ENCODE results near the gene TENT5A.
"Not testable (repeated sequence)": the region's sequence is repeated elsewhere in the genome, so short reads cannot be mapped to it uniquely, and the experiment has no call there.

Gene TENT5A

GRCh38 chr6:81752084-81752920, at the start of gene TENT5A:
Gene TENT5A (minus strand): TSS chr6:81752681. CDS start chr6:81752141, 540 bp downstream.
- DNase-seq (ENCODE audit: low read depth in 2 of 2) = peak; percentile 61 to 67

GRCh38 chr6:81801489-81801888, 49.0 kb upstream of the TENT5A start:
- no peak for DNase-seq (ENCODE audit: low read depth in 2 of 2)

DNA sequence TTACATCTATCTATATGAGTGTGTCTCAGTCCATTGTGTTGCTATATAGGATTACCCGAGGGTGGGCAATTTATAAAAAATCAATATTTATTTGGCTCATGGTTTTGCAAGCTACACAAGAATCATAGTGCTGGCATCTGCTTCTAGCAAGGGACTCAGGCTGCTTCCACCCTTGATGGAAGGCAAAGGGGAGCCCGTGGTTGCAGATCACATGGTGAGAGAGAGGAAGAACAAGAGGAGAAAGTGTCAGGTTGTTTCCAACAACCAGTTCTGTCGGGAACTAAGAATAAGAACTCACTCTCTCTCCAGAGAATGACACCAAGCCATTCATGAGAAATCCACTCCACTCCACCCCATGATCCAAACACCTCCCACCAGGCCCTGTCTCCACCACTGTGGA, 48.2 kb upstream of the TENT5A start:
- no peak for DNase-seq (ENCODE audit: low read depth in 2 of 2)

DNA sequence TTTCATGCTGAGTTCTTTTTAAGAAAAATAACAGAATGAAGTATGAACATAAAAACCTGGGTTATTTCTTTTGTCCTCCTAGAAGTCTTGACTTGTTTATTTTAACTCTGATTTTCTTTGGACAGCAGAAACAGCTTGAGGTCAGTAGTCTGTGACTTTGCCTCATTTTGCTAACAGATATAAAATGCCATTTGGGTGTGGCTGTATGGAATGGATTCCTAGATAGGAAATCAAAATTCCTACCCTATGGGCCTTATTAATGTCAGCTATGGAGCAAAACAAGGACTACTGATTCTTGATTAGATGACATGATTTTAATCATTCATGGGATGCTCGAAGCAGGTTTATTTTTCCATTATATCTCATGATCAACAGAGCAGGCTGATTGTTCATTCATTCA, 46.8 kb upstream of the TENT5A start:
- DNase-seq (ENCODE audit: low read depth in 2 of 2) = no peak

DNA sequence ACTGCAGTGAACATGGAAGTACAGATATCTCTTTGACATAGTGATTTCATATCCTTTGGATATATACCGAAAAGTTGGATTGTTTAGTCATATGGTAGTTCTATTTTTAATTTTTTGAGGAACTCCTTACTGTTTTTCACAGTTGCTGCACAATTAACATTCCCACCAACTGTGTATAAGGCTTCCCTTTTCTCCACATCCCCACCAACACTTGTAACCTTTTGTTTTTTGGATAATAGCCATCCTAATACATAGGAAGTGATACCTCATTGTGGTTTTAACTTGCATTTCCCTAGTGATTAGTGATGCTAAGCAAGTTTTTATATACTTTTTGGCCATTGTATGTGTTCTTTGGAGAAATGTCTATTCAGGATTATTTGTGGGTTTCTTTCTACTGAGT, 45.1 kb upstream of the TENT5A start:
- no peak for DNase-seq (ENCODE audit: low read depth in 2 of 2)

DNA sequence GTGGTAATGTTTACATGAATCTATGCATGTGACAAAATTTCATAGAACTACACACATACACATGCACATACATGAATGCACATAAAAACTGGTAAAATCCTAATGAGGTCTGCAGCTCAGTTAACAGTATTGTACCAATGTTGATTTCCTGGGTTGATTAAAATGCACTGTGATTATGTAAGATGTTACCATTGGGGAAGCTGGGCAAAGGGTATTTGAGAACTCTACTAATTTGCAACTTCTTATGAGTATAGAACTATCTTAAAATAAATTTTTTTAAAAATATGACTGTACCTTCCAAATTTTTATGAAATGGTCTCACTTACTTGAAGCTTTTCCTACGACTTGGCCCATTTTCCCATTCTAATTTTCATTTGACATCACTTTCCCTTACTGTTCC, 43.4 kb upstream of the TENT5A start:
- no peak for DNase-seq (ENCODE audit: low read depth in 2 of 2)

DNA sequence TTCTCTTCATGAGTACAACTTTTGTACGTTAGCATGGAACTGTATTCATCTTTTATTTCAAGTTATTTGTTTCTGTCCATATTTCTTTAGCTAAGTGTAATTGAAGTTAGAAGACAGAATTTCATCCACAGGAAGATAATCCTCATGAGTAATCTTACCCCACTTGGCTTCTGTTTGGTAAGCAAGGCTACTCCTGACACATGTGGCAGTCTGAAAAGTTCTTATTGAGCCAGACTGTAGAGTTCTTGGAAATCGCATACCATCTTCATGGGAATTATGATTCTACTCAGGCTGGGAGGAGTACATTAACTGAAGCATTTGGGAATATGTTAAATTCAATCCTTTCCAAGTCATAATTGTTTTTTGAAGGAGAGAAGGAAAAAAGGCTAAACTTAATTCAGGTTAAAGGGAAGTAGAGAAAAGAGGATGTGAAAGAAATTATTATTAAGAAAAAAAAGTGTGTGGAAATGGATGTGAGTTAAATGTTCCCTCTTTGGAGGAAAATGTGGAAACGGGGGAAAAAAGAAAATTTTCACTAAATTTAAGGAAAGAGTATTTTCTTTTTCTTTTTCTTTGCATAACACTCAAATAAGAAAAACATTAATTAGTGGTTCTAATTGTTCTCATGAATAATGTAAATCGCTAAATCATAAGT, 41.5 kb upstream of the TENT5A start:
- DNase-seq (ENCODE audit: low read depth in 2 of 2) = no peak

- DNase-seq (ENCODE audit: low read depth in 2 of 2) = no peak
Observed at GRCh38 chr6:81792826-81793225, 40.3 kb upstream of the TENT5A start.

GRCh38 chr6:81791756-81792155, 39.3 kb upstream of the TENT5A start:
- DNase-seq (ENCODE audit: low read depth in 2 of 2) = no peak

DNA sequence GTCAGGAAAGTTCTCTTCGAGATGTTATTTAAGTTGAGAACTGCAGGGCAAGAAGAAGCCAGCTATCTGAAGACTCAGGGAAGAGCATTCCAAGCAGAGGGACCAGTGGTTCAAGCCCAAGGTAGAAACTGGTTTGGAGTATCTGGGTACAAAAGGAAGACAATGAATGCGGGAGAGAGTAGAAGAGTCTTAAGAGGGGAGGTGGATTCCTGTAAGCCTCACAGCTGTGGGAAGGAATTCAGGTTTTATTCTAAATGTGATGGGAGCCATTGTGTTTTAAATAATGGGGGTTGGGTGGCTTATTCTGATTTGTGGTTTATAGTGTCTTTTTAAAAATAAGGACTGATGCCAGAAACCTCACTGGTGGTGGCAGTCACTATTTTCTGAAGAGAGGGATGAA, 37.6 kb upstream of the TENT5A start:
- no peak for DNase-seq (ENCODE audit: low read depth in 2 of 2)

DNA sequence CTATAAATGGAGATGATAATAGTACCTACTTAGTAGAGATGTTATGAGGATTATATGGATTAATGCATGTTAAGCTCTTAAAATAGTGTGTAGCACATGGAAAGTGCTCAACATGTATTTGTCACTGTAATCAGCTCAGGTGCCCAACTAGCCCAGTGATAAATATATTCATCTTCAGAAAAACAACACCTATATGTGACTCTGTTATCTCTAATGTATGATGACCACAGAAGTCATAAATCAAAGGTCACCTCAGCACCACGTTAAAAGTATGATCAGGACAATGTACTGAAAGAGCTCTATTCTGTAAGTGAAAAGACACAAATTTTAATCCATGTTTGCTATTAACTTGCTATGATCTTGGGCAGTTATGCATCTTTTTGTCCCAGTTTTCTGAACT, 36.8 kb upstream of the TENT5A start:
- no peak for DNase-seq (ENCODE audit: low read depth in 2 of 2)

DNA sequence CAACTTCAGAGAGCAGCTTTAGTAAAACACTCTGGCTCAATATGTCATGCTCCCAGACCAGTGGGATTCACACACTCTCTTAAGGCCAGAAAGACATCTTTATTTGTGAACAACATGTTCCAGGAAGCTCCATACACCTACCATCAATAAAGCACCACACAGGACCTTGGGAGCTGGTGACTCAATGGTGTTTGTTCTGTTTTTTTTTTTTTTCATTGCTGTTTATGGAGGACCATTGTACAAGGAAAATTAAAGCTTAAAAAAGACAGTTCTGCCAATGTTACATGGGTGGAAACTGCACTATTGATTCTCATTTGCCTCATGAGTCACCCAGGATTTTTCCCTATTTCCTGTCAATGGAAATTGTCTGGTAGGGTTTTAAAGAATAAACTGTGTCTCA, 36.3 kb upstream of the TENT5A start:
- DNase-seq (ENCODE audit: low read depth in 2 of 2) = no peak

DNA sequence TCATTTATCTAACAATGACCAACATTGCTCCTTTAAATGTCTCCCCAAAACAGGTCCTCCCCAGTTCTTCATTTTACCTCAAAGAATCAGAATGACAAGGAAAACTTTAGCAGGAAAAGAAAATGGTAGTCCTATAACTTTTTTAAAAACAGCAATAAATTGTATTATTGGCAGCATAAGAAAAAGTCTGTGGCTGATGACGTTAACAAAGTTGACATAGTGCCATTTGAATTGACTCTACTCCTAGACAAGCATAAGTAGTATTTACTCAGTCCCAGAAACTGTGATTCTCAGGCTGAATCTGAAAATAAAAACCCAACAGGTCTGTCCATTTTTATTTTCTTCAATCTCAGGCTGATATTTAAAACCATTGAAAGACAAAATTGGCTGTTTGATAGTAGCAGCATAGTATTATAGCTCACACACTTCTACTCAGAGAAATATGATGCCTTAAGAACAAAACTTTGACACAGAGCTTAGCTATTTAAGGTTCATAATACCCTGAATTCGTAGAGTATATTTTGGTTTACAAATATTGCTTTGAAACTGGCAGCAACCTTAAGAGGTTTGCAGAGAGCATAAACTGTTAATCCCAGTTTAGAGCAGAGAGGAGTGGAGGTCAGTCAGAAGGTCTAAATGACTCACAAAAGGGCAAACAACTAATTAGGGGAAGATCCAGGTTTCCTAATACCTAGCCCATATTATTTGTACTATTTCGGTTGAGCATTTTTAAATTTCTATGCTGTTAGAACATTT, 35.0 kb upstream of the TENT5A start:
- DNase-seq (ENCODE audit: low read depth in 2 of 2) = no peak

DNA sequence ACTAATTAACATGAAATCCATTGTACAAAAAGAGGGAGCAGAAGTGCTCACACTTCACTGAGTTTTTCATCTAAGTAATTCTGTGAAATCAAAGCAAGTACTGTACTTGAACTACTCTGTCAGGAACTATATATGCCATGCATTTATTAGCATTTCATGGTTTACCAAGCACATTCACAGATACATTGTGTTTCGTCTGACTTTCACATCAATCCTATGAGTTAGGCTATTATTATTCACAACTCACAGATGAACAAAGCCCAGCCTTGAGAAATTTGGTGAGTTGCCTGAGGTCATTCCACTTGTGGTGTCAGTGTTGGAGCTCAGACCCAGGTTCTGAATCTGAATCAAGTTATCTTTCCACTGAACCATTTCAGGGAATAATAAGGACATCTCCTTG, 33.7 kb upstream of the TENT5A start:
- no peak for DNase-seq (ENCODE audit: low read depth in 2 of 2)

GRCh38 chr6:81785377-81785776, 32.9 kb upstream of the TENT5A start:
- DNase-seq (ENCODE audit: low read depth in 2 of 2) = no peak

DNA sequence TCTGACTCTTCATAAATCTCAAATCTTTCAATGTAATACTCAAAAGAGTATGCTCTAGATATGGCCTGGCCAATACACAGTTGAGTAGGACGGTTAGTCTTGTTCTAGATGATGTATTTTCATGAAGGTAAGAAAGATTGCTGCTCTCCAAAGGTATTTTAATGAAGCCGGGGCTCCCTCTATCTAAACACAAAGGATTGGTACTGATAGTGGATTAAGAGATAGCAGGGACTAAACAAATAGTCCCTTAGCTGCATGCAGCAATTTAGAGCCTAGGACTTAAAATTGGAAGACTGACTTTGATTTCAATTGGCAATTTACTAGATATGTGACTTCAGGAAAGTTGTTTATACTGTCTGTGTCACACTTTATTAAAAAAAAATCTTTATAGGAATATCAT, 31.4 kb upstream of the TENT5A start:
- no peak for DNase-seq (ENCODE audit: low read depth in 2 of 2)

- DNase-seq (ENCODE audit: low read depth in 2 of 2) = no peak
Observed at GRCh38 chr6:81781624-81782023, 29.1 kb upstream of the TENT5A start.

GRCh38 chr6:81777586-81778268, 25.2 kb upstream of the TENT5A start:
- DNase-seq (ENCODE audit: low read depth in 2 of 2) = no peak

- DNase-seq (ENCODE audit: low read depth in 2 of 2) = not testable (repeated sequence)
Observed at GRCh38 chr6:81776219-81776618, 23.7 kb upstream of the TENT5A start.

GRCh38 chr6:81774542-81774941, 22.1 kb upstream of the TENT5A start:
- no peak for DNase-seq (ENCODE audit: low read depth in 2 of 2)

GRCh38 chr6:81773887-81774286, 21.4 kb upstream of the TENT5A start:
- DNase-seq (ENCODE audit: low read depth in 2 of 2) = no peak

DNA sequence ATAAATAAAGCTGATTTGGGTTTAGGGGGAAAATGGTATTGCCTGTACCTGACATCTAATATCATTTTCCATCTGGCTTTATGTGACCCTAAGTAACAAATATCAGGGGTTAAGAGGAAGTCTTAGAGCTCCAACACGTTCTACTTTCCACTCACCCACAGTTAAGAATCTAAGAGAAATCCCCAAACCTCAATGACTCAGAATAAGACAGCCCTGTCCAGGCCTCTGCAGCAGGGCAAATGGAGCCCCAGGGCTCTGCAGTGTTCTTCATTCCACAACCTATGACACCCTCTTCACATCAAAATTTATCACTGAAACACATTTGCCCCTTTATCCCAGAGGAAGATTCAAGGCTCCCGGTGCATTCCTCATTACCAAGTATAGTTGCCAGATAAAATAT, 20.3 kb upstream of the TENT5A start:
- no peak for DNase-seq (ENCODE audit: low read depth in 2 of 2)

Data from stimulated activated CD4-positive, alpha-beta T cell treated with anti-CD3 and anti-CD28 coated beads, Interleukin-1b, Interleukin-23, amount 100 ng/mL, for 1 hour (primary cell).